HEK293T (cell line): Measurements from ENCODE around the gene ASTN2.

ENCODE experiments used
- CTCF ChIA-PET: fragments of 350-600 bp; formaldehyde crosslinking; extraction: SDS; loops from one replicate; lab custom pipeline; 2021; ENCODE audit warnings: antibody characterized with exemption, inconsistent platforms; lab: Yijun Ruan, JAX
- POLR2A ChIA-PET: fragments of 350-600 bp; formaldehyde crosslinking; extraction: SDS; loops from one replicate; lab custom pipeline; 2020; ENCODE audit warnings: antibody characterized with exemption, inconsistent platforms; lab: Yijun Ruan, JAX
- DNase-seq: peaks from one replicate; pipeline ENCODE4 v3.0.0; 2012; ENCODE audit warnings: mixed read lengths; ENCODE audit errors: extremely low spot score
- ARNT ChIP-seq: fragments of 450-650 bp; IDR thresholded peaks from 2 replicates; pipeline ENCODE4 v1.6.1; 2017; ENCODE audit warnings: mild to moderate bottlenecking
- BHLHE40 ChIP-seq: fragments of 450-650 bp; IDR thresholded peaks from 2 replicates; pipeline ENCODE4 v1.6.1; 2016; ENCODE audit warnings: mild to moderate bottlenecking, moderate library complexity, borderline replicate concordance
- CTBP1 ChIP-seq: fragments of 450-650 bp; IDR thresholded peaks from 2 replicates; pipeline ENCODE4 v1.6.1; 2016; ENCODE audit warnings: borderline replicate concordance
- ELF4 ChIP-seq: fragments of 450-650 bp; IDR thresholded peaks from 2 replicates; pipeline ENCODE4 v1.6.1; 2017; ENCODE audit warnings: antibody characterized with exemption
- FOXA1 ChIP-seq: fragments of 450-650 bp; IDR thresholded peaks from 2 replicates; pipeline ENCODE4 v1.6.1; 2016; ENCODE audit warnings: mild to moderate bottlenecking
- FOXK2 ChIP-seq: fragments of 450-650 bp; IDR thresholded peaks from 2 replicates; pipeline ENCODE4 v1.6.1; 2016; ENCODE audit warnings: mild to moderate bottlenecking
- FOXM1 ChIP-seq: fragments of 450-650 bp; IDR thresholded peaks from 2 replicates; pipeline ENCODE4 v1.6.1; 2017; ENCODE audit warnings: mild to moderate bottlenecking, borderline replicate concordance
- HDGF ChIP-seq: fragments of 450-650 bp; IDR thresholded peaks from 2 replicates; pipeline ENCODE4 v1.6.1; 2017; ENCODE audit warnings: antibody characterized with exemption, borderline replicate concordance
- L3MBTL2 ChIP-seq: fragments of 450-650 bp; conservative IDR thresholded peaks from 2 replicates; pipeline ENCODE4 v1.6.1; 2016; ENCODE audit warnings: mild to moderate bottlenecking
- LEF1 ChIP-seq: fragments of 450-650 bp; IDR thresholded peaks from 2 replicates; pipeline ENCODE4 v1.6.1; 2017; ENCODE audit warnings: mild to moderate bottlenecking, borderline replicate concordance
- NFRKB ChIP-seq: fragments of 450-650 bp; IDR thresholded peaks from 2 replicates; pipeline ENCODE4 v1.6.1; 2016; ENCODE audit warnings: mild to moderate bottlenecking, moderate library complexity
- PKNOX1 ChIP-seq: fragments of 450-650 bp; IDR thresholded peaks from 2 replicates; pipeline ENCODE4 v1.6.1; 2016
- SP1 ChIP-seq: fragments of 450-650 bp; IDR thresholded peaks from 2 replicates; pipeline ENCODE4 v1.6.1; 2017
- SUZ12 ChIP-seq: fragments of 450-650 bp; IDR thresholded peaks from 2 replicates; pipeline ENCODE4 v1.6.1; 2016; ENCODE audit warnings: mild to moderate bottlenecking
- TARDBP ChIP-seq: fragments of 450-650 bp; IDR thresholded peaks from 2 replicates; pipeline ENCODE4 v1.6.1; 2016
- ZNF384 ChIP-seq: fragments of 450-650 bp; IDR thresholded peaks from 2 replicates; pipeline ENCODE4 v1.6.1; 2016

Gene ASTN2

GRCh38 chr9:117375956-117376355 is 38.9 kb downstream of the ASTN2 start:
- ChIA-PET CTCF (no interaction called here), POLR2A (no interaction called here)
- TF ChIP-seq CTBP1 (no peak), SUZ12 (no peak), FOXK2 (no peak), ELF4 (no peak), BHLHE40 (no peak), LEF1 (no peak), NFRKB (no peak), PKNOX1 (no peak), TARDBP (no peak), L3MBTL2 (no peak), ZNF384 (no peak), FOXM1 (no peak), ARNT (no peak), HDGF (no peak)
- no peak for DNase-seq

- ChIA-PET CTCF (no interaction called here), POLR2A (no interaction called here)
- no peak for DNase-seq
- TF ChIP-seq FOXA1 (no peak), FOXK2 (no peak), BHLHE40 (no peak), CTBP1 (no peak), ZNF384 (no peak), SUZ12 (no peak), ELF4 (no peak)
Measured at GRCh38 chr9:117374076-117374725, 40.7 kb downstream of the ASTN2 start.

GRCh38 chr9:117368684-117369230 is 46.1 kb downstream of the ASTN2 start:
- ChIA-PET CTCF (no interaction called here), POLR2A (no interaction called here)

GRCh38 chr9:117365438-117365837 is 49.4 kb downstream of the ASTN2 start:
- ChIA-PET CTCF (no interaction called here), POLR2A (no interaction called here)
- DNase-seq, result no peak
- TF ChIP-seq ZNF384 (no peak), SP1 (no peak), HDGF (no peak), FOXK2 (no peak), ARNT (no peak), BHLHE40 (no peak), TARDBP (no peak), SUZ12 (no peak), FOXM1 (no peak), CTBP1 (no peak), NFRKB (no peak), ELF4 (no peak), L3MBTL2 (no peak), PKNOX1 (no peak), FOXA1 (no peak), LEF1 (no peak)

More at GRCh38 chr9:117368684-117369230, 46.1 kb downstream of the ASTN2 start:
- no peak for DNase-seq
- TF ChIP-seq ZNF384, result no peak
- no peak for TF ChIP-seq TARDBP
- TF ChIP-seq ELF4, result no peak
- no peak for TF ChIP-seq LEF1
- no peak for TF ChIP-seq FOXA1
- no peak for TF ChIP-seq SP1
- no peak for TF ChIP-seq FOXM1
- TF ChIP-seq SUZ12, result no peak
- TF ChIP-seq PKNOX1, result no peak
- no peak for TF ChIP-seq ARNT
- TF ChIP-seq NFRKB, result no peak
- no peak for TF ChIP-seq CTBP1
- no peak for TF ChIP-seq L3MBTL2
- TF ChIP-seq BHLHE40, result no peak
- no peak for TF ChIP-seq HDGF
- no peak for TF ChIP-seq FOXK2

GRCh38 chr9:117363006-117363405 is 51.9 kb downstream of the ASTN2 start:
- POLR2A ChIA-PET, result no interaction called here
- TF ChIP-seq ZNF384 (no peak), NFRKB (no peak), CTBP1 (no peak), SUZ12 (no peak), FOXA1 (no peak), BHLHE40 (no peak), HDGF (no peak), ELF4 (no peak), L3MBTL2 (no peak), FOXM1 (no peak), ARNT (no peak), FOXK2 (no peak)
- DNase-seq, result no peak
- CTCF ChIA-PET, result no interaction called here

GRCh38 chr9:117359910-117360309 is 54.9 kb downstream of the ASTN2 start:
- POLR2A ChIA-PET, result no interaction called here
- DNase-seq, result no peak
- no peak for TF ChIP-seq NFRKB
- TF ChIP-seq FOXM1, result no peak
- no peak for TF ChIP-seq FOXK2
- no peak for TF ChIP-seq HDGF
- no peak for TF ChIP-seq CTBP1
- TF ChIP-seq SUZ12, result no peak
- TF ChIP-seq PKNOX1, result no peak
- TF ChIP-seq SP1, result no peak
- TF ChIP-seq ARNT, result no peak
- no peak for TF ChIP-seq TARDBP
- TF ChIP-seq ELF4, result no peak
- TF ChIP-seq L3MBTL2, result no peak
- no peak for TF ChIP-seq FOXA1
- TF ChIP-seq BHLHE40, result no peak
- TF ChIP-seq LEF1, result no peak
- CTCF ChIA-PET, result no interaction called here
